ENCODE data around the gene CBX4. TPM values are rescaled to one million over a fixed set of nuclear protein-coding genes. Genes with fewer than 3 reads are reported as not detected.
A peak's percentile ranks its signal among the peaks of the same experiment; 100 is the strongest.

The CBX4 gene
- total and polyA plus RNA-seq, 2 of the 4 experiments (the other 2 are of a cell fraction) = 3.2 to 9.4 TPM

DNA sequence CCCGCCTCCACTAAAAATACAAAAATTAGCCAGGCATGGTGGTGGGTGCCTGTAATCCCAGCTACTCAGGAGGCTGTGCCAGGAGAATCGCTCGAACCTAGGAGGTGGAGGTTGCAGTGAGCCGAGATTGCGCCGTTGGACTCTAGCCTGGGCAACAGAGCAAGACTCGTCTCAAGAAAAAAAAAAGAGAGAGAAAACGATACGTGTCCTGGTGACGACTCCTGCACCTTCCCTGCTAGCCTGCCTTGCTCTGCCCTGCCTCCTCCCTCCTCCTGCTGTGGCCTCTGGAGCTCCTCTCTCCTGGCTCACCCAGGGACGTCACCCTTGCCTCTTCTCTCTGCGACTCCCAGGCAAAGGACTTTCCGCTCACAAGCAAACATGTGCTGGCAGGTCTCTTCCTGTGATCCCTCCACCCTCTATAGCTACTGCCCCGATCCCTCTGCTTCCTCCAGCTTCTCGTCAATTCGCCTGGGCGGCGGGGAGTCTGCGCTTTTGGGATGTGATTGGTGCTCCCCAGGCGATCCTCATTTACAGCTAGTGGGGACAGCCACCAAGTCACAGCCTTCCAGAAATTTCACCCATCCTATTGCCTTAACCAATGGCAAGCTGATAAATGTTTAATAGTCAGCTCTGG, 25.5 kb upstream of the CBX4 start:
- Histone ChIP-seq H4K5ac (ENCODE audit: low read depth, low read length) (no peak overlapping the region), H3K36me3 (ENCODE audit: control insufficient read depth, insufficient read depth, low read length) (no peaks in the 10 kb centered on the region), H3K56ac (ENCODE audit: extremely low read depth, insufficient read depth, low read length) (no peak overlapping the region), H3K23ac (ENCODE audit: low read depth, low read length) (no peak overlapping the region), H2BK5ac (ENCODE audit: low read depth, low read length, poor library complexity, severe bottlenecking) (no peak overlapping the region), H3K18ac (ENCODE audit: low read depth, low read length) (no peak overlapping the region), H3K79me1 (ENCODE audit: low read depth in 1 of 2, low read length in 2 of 2) (no peaks in the 10 kb centered on the region), H3K9me3 (ENCODE audit: control insufficient read depth, insufficient read depth, low read length) (no peaks in the 10 kb centered on the region), H3K27ac (ENCODE audit: insufficient read depth, low read length) (no peak overlapping the region), H3K27me3 (ENCODE audit: control insufficient read depth, insufficient read depth, low read length) (peaks cover 43% of the 10 kb centered on the region), H3K14ac (replicated peaks; ENCODE audit: low read depth, low read length) (no peak overlapping the region), H3K4me1 (ENCODE audit: control insufficient read depth, insufficient read depth, low read length) (no peaks in the 10 kb centered on the region), H2BK120ac (ENCODE audit: low read depth, low read length) (no peak overlapping the region), H3K4me2 (ENCODE audit: low read depth, low read length) (no peak overlapping the region), H2AK9ac (replicated peaks; ENCODE audit: low read depth, low read length, poor library complexity) (peak overlapping the region; percentile 37), H3K4me3 (ENCODE audit: insufficient read depth, low read depth, low read length) (no peak overlapping the region), H3K9ac (ENCODE audit: low read depth, low read length) (no peak overlapping the region), H3K9me1 (ENCODE audit: insufficient read depth, low read length) (no peaks in the 10 kb centered on the region), H2BK15ac (ENCODE audit: low read depth, low read length) (no peak overlapping the region), H4K91ac (ENCODE audit: insufficient read depth, low read depth, low read length) (no peak overlapping the region), H3K4ac (ENCODE audit: low read depth, low read length) (no peak overlapping the region), H4K8ac (ENCODE audit: low read depth in 2 of 2, low read length in 2 of 2) (no peak overlapping the region), H2AK5ac (ENCODE audit: low read depth, low read length) (no peak overlapping the region), H2BK20ac (ENCODE audit: low read depth, low read length) (no peak overlapping the region), H4K20me1 (ENCODE audit: insufficient read depth, low read length) (no peaks in the 10 kb centered on the region), H2AFZ (replicated peaks; ENCODE audit: low read length, poor library complexity) (no peak overlapping the region)
- no TSS peak for BruUV-seq (replicated peaks)
- in situ Hi-C loops (cut with MboI; ENCODE audit: low sequenced_read_pairs) = loop anchor here (5.0 kb wide), 1 partner anchor 53 kb away; no protein-coding TSS in a partner anchor
- DNase-seq (no peak), ATAC-seq (ENCODE audit: low read depth) (no peak)
- ChIA-PET CTCF (no interaction called here), POLR2A (ENCODE audit: unreplicated experiment) (no interaction called here)
- intact Hi-C loops (cut with micrococcal nuclease) = no loop called here
- no peak for TF ChIP-seq NFE2L2 (IDR thresholded peaks at IDR 0.05; ENCODE audit: low read depth, low read length)
- no peak for TF ChIP-seq RAD21 (IDR thresholded peaks at IDR 0.05; ENCODE audit: low read length)
- no peak for TF ChIP-seq POLR2A (IDR thresholded peaks at IDR 0.05; ENCODE audit: low read depth, low read length)
- no peak for TF ChIP-seq SMC3 (IDR thresholded peaks at IDR 0.05; ENCODE audit: low read depth, low read length)
- no peak for TF ChIP-seq MAFK (IDR thresholded peaks at IDR 0.05; ENCODE audit: low read depth, low read length)
- no peak for TF ChIP-seq RFX5 (IDR thresholded peaks at IDR 0.05; ENCODE audit: low read depth, low read length)
- TF ChIP-seq BHLHE40 (IDR thresholded peaks at IDR 0.05; ENCODE audit: low read depth, low read length) = no peak
- no peak for TF ChIP-seq RCOR1 (IDR thresholded peaks at IDR 0.05; ENCODE audit: insufficient replicate concordance, low read length)
- no peak for TF ChIP-seq MXI1 (IDR thresholded peaks at IDR 0.05; ENCODE audit: borderline replicate concordance, low read depth, low read length)
- TF ChIP-seq FOS (IDR thresholded peaks at IDR 0.05; ENCODE audit: low read depth, low read length) = no peak
- TF ChIP-seq CEBPB (IDR thresholded peaks at IDR 0.05; ENCODE audit: low read depth, low read length) = no peak
- TF ChIP-seq MAZ (IDR thresholded peaks at IDR 0.05; ENCODE audit: borderline replicate concordance, low read depth, low read length) = no peak
- TF ChIP-seq CTCF (conservative IDR thresholded peaks at IDR 0.05; ENCODE audit: low read depth, low read length) = no peak
- no peak for TF ChIP-seq CHD1 (IDR thresholded peaks at IDR 0.05; ENCODE audit: low read depth, low read length)
- TF ChIP-seq, protein P1, sequence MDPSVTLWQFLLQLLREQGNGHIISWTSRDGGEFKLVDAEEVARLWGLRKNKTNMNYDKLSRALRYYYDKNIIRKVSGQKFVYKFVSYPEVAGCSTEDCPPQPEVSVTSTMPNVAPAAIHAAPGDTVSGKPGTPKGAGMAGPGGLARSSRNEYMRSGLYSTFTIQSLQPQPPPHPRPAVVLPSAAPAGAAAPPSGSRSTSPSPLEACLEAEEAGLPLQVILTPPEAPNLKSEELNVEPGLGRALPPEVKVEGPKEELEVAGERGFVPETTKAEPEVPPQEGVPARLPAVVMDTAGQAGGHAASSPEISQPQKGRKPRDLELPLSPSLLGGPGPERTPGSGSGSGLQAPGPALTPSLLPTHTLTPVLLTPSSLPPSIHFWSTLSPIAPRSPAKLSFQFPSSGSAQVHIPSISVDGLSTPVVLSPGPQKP (IDR thresholded peaks at IDR 0.05; ENCODE audit: borderline replicate concordance, low read depth, low read length) = no peak
- TF ChIP-seq, protein P2, sequence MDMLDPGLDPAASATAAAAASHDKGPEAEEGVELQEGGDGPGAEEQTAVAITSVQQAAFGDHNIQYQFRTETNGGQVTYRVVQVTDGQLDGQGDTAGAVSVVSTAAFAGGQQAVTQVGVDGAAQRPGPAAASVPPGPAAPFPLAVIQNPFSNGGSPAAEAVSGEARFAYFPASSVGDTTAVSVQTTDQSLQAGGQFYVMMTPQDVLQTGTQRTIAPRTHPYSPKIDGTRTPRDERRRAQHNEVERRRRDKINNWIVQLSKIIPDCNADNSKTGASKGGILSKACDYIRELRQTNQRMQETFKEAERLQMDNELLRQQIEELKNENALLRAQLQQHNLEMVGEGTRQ (IDR thresholded peaks at IDR 0.05; ENCODE audit: low read depth, low read length) = no peak
- dilution Hi-C loops (cut with HindIII; ENCODE audit: low sequenced_read_pairs, unreplicated experiment) = no loop called here
- 83% methylated on average over 6 of the region's 20 CpGs; no CpG with 5 or more reads in 1 of the 2 experiments for WGBS, 2 experiments (ENCODE audit: extremely low coverage in 2 of 2, insufficient read length in 1 of 2)

Measured in IMR-90 (cell line).